GM19468 (cell line): Measurements from ENCODE around the gene PPP1R14C.
"Not testable (repeated sequence)": the region's sequence is repeated elsewhere in the genome, so short reads cannot be mapped to it uniquely, and the experiment has no call there.

ENCODE experiments used
- ATAC-seq: cut with Tn5 transposase; IDR thresholded peaks from one replicate; pipeline ENCODE4 v1.9.1; 2021; ENCODE audit warnings: mild to moderate bottlenecking, moderate library complexity, moderate number of reproducible peaks; ENCODE audit not compliant: unreplicated experiment; ENCODE audit errors: extremely low read depth

PPP1R14C gene

GRCh38 chr6:150134280-150134920 is 8.4 kb upstream of the PPP1R14C start:
- ATAC-seq, result no peak

GRCh38 chr6:150137711-150138110 is 5.1 kb upstream of the PPP1R14C start:
- not testable (repeated sequence) for ATAC-seq

- ATAC-seq, result no peak
Measured at GRCh38 chr6:150138638-150139037, 4.2 kb upstream of the PPP1R14C start.

- no peak for ATAC-seq
Measured at GRCh38 chr6:150139533-150139932, 3.3 kb upstream of the PPP1R14C start.

- no peak for ATAC-seq
Measured at GRCh38 chr6:150140236-150140969, 2.4 kb upstream of the PPP1R14C start.

- no peak for ATAC-seq
Measured at GRCh38 chr6:150142097-150142669, 661 bp upstream of the PPP1R14C start.

- ATAC-seq, result no peak
Measured at GRCh38 chr6:150143516-150144293, 861 bp downstream of the PPP1R14C start.

GRCh38 chr6:150144294-150144868 is 1.5 kb downstream of the PPP1R14C start:
- no peak for ATAC-seq

GRCh38 chr6:150145427-150145826 is 2.6 kb downstream of the PPP1R14C start:
- no peak for ATAC-seq

- ATAC-seq, result no peak
Measured at GRCh38 chr6:150145830-150146229, 3.0 kb downstream of the PPP1R14C start.

- no peak for ATAC-seq
Measured at GRCh38 chr6:150146436-150146835, 3.6 kb downstream of the PPP1R14C start.

GRCh38 chr6:150149146-150149545 is 6.3 kb downstream of the PPP1R14C start:
- no peak for ATAC-seq

GRCh38 chr6:150150458-150150820 is 7.6 kb downstream of the PPP1R14C start:
- no peak for ATAC-seq

- no peak for ATAC-seq
Measured at GRCh38 chr6:150150821-150151646, 8.2 kb downstream of the PPP1R14C start.

GRCh38 chr6:150152891-150153876 is 10.3 kb downstream of the PPP1R14C start:
- no peak for ATAC-seq

- ATAC-seq, result no peak
Measured at GRCh38 chr6:150153905-150154492, 11.2 kb downstream of the PPP1R14C start.

- ATAC-seq, result no peak
Measured at GRCh38 chr6:150156460-150156859, 13.6 kb downstream of the PPP1R14C start.

- ATAC-seq, result no peak
Measured at GRCh38 chr6:150157081-150157480, 14.2 kb downstream of the PPP1R14C start.
